HEK293T (cell line): ENCODE data around the gene TIMELESS.

ENCODE experiments used
- BHLHE40 ChIP-seq: fragments of 450-650 bp; IDR thresholded peaks from 2 replicates; pipeline ENCODE4 v1.6.1; 2016; ENCODE audit warnings: mild to moderate bottlenecking, moderate library complexity, borderline replicate concordance
- TARDBP ChIP-seq: fragments of 450-650 bp; IDR thresholded peaks from 2 replicates; pipeline ENCODE4 v1.6.1; 2016

- TF ChIP-seq TARDBP (no peak), BHLHE40 (no peak)
Observed at GRCh38 chr12:56469007-56469930, 20.0 kb upstream of the TIMELESS start.
